ENCODE data around the gene CPXM1. TPM values are rescaled to one million over a fixed set of nuclear protein-coding genes. Genes with fewer than 3 reads are reported as not detected.

CPXM1 gene
- total RNA-seq, 1 experiment from 2014 or later, result 0.17 TPM

DNA sequence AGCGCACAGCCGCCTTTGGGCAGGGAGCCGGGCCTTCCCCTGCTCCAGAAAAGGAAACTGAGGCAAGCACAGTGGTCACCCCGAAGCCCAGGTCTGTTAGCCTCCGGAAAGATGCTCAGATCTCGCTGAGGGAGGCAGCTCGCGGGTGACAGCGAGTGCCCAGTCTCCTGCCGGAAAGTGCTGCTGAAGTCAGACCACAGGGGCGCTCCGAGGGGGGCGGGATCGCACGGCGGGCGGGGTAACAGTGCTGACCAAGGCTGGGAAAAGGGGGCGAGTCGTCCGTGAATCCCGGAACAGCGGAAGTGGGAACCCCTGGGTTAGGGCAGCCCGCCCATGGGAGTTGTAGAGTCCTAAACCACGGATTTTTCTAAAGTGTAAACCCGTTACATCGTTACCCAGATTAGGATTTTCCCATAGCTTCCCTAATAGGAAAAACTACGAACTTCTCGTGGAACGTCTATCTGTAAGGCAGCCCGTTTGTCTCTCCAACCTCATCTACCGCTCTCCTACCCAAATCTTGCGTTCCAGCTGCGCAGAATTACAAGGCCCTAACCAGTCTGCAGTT lies 40.6 kb upstream of the CPXM1 start (continued):
- TF ChIP-seq, protein P1, sequence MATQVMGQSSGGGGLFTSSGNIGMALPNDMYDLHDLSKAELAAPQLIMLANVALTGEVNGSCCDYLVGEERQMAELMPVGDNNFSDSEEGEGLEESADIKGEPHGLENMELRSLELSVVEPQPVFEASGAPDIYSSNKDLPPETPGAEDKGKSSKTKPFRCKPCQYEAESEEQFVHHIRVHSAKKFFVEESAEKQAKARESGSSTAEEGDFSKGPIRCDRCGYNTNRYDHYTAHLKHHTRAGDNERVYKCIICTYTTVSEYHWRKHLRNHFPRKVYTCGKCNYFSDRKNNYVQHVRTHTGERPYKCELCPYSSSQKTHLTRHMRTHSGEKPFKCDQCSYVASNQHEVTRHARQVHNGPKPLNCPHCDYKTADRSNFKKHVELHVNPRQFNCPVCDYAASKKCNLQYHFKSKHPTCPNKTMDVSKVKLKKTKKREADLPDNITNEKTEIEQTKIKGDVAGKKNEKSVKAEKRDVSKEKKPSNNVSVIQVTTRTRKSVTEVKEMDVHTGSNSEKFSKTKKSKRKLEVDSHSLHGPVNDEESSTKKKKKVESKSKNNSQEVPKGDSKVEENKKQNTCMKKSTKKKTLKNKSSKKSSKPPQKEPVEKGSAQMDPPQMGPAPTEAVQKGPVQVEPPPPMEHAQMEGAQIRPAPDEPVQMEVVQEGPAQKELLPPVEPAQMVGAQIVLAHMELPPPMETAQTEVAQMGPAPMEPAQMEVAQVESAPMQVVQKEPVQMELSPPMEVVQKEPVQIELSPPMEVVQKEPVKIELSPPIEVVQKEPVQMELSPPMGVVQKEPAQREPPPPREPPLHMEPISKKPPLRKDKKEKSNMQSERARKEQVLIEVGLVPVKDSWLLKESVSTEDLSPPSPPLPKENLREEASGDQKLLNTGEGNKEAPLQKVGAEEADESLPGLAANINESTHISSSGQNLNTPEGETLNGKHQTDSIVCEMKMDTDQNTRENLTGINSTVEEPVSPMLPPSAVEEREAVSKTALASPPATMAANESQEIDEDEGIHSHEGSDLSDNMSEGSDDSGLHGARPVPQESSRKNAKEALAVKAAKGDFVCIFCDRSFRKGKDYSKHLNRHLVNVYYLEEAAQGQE (IDR thresholded peaks at IDR 0.05; ENCODE audit: low read depth), result no peak
- TF ChIP-seq ZNF274 (IDR thresholded peaks at IDR 0.05; ENCODE audit: low read depth, low read length), result no peak
- no peak for TF ChIP-seq ZFX (IDR thresholded peaks at IDR 0.05)
- TF ChIP-seq POLR2A (IDR thresholded peaks at IDR 0.05; ENCODE audit: borderline replicate concordance, extremely low read depth, insufficient read depth, insufficient read length), result no peak
- no peak; the same call in 1 of the 2 replicates for TF ChIP-seq SIN3A (IDR thresholded peaks at IDR 0.05; ENCODE audit: low read depth)

DNA sequence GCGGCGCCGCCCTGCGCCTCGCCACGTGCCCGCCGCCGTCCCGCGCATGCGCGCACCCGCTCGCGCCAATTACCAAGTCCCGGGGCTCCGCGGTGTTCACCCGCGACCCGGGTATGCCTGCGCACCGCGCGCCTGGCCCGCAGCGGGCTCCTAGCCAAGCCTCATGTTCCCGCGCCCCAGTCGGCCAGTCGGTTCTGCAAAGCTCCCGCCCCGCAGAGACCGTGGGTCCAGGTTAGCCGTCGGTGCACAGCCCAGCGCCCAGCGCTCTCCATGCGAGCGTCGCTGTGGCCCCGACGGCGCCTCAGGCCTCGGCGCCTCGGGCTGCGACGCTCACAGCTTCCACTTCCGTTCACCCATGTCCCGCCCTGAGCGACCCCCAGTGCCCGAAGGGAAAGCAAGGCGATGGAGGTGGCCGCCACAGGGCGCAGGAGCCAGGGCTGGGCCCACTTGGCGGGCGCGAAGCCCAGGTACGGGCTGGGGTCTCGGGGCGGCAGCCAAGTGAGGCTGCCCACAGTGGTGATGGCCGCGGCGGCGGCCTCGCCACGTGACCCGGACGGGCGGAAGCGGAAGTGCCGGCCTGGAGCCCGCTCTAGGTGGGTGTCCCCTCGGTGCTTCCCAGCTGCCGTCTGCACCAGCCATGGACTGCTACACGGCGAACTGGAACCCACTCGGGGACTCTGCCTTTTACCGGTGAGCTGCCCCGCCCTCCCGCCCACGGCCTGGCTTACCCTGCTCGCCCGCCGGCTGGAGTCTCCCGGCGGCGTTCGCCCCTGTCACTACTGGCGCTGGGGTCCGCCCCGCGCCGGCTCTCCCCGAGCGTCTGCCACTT lies 39.9 kb upstream of the CPXM1 start, which contains the start of the genes PCED1A and VPS16:
TSS of gene PCED1A (minus strand) at position 518 of the 829 bp plus-strand sequence. CDS start 743 bp downstream, outside the sequence.
TSS of gene VPS16 (plus strand) at position 608 of the 829 bp plus-strand sequence. CDS start at position 638, 30 bp downstream.
- H3K27me3 ChIP-seq (ENCODE audit: insufficient read depth, low read length), result no peaks in the 10 kb centered on the region
- peak within 1 kb of the TSS; percentile 98 for H3K4me2 ChIP-seq (ENCODE audit: low read length)
- peaks cover 12% of the 10 kb centered on the region for H3K79me2 ChIP-seq (ENCODE audit: insufficient read depth, low read length)
- peak within 1 kb of the TSS; percentile 45 for H2AFZ ChIP-seq (ENCODE audit: low read depth, low read length, poor library complexity, severe bottlenecking)
- TF ChIP-seq ELF1 (IDR thresholded peaks at IDR 0.05; ENCODE audit: borderline replicate concordance, low read depth) (peak; percentile 92), SRF (IDR thresholded peaks at IDR 0.05; ENCODE audit: low read depth) (no peak), POLR2A (IDR thresholded peaks at IDR 0.05; ENCODE audit: borderline replicate concordance, extremely low read depth, insufficient read depth, insufficient read length) (peak; percentile 63), EZH2 (IDR thresholded peaks at IDR 0.05) (no peak), YY1 (IDR thresholded peaks at IDR 0.05; ENCODE audit: extremely low read depth, insufficient replicate concordance, low read depth, low read length) (peak; percentile 97), POLR2AphosphoS5 (IDR thresholded peaks at IDR 0.05; ENCODE audit: low read depth, low read length) (peak; percentile 78), ZFX (IDR thresholded peaks at IDR 0.05) (peak; percentile 94), RAD21 (IDR thresholded peaks at IDR 0.05; ENCODE audit: low read depth) (no peak), EGR1 (IDR thresholded peaks at IDR 0.05; ENCODE audit: low read depth) (0 out of 2 replicates have a peak, but pooled peaks have one; percentile 24)
- TF ChIP-seq, protein P2, sequence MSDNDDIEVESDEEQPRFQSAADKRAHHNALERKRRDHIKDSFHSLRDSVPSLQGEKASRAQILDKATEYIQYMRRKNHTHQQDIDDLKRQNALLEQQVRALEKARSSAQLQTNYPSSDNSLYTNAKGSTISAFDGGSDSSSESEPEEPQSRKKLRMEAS (IDR thresholded peaks at IDR 0.05), result peak; percentile 91
- POLR2A ChIA-PET, result no interaction called here
- RAD21 ChIA-PET (ENCODE audit: low non-redundant PET in 1 of 2, low total read pairs in 2 of 2, uncharacterized antibody in 2 of 2, unreplicated experiment in 2 of 2), result no interaction called here
- no peaks in the 10 kb centered on the region for H3K9me2 ChIP-seq (ENCODE audit: insufficient read depth)
- peaks cover 13 to 20% of the 10 kb centered on the region in 2 experiments; a peak in 3 of 4 replicates for H3K4me1 ChIP-seq (ENCODE audit: control insufficient read depth in 1 of 2, insufficient read depth in 2 of 2, low read length in 2 of 2)
- peak within 1 kb of the TSS; percentile 73 to 96 for H3K4me3 ChIP-seq (replicated peaks in 1 of 2; ENCODE audit: low read depth in 1 of 2, low read length in 2 of 2)
- no peaks in the 10 kb centered on the region for H3K9me3 ChIP-seq (ENCODE audit: control insufficient read depth in 1 of 2, insufficient read depth in 1 of 2, low read depth in 1 of 2, low read length in 2 of 2)
- intact Hi-C loops (cut with micrococcal nuclease), result no loop called here
- CTCF ChIA-PET, result interaction anchor here (0.9 to 1.1 kb wide), 2 partner anchors 87 to 161 kb away, joined by 3 to 4 read pairs; no protein-coding TSS in a partner anchor
- peak; percentile 98 for ATAC-seq
- peak within 1 kb of the TSS; percentile 81 for H3K9ac ChIP-seq (ENCODE audit: low read length)
- H4K20me1 ChIP-seq (ENCODE audit: insufficient read depth), result no peaks in the 10 kb centered on the region
- DNase-seq (ENCODE audit: low read depth, low spot score), result peak; percentile 54
- H3K27ac ChIP-seq (ENCODE audit: low read depth, low read length), result peak within 1 kb of the TSS; percentile 97
- BruUV-seq (replicated peaks), result no TSS peak
- no peaks in the 10 kb centered on the region for H3K36me3 ChIP-seq (ENCODE audit: control insufficient read depth in 1 of 2, insufficient read depth in 2 of 2, low read length in 2 of 2)
